ENCODE data around the gene ANKRD55.

- TF ChIP-seq REST (IDR thresholded peaks at IDR 0.05; ENCODE audit: insufficient read depth in 1 of 2, low read depth in 2 of 2, low read length in 2 of 2) (no peak), TAF1 (IDR thresholded peaks at IDR 0.05; ENCODE audit: borderline replicate concordance, insufficient read depth, low read length) (no peak), POLR2AphosphoS5 (IDR thresholded peaks at IDR 0.05; ENCODE audit: low read depth, low read length) (no peak)
These were observed 177.3 kb downstream of the ANKRD55 start for GRCh38 chr5:56055859-56056258.
